ENCODE results near the gene WNT5A. TPM values are rescaled to one million over a fixed set of nuclear protein-coding genes. Genes with fewer than 3 reads are reported as not detected.

Gene WNT5A
- total RNA-seq, 1 experiment from 2014 or later = 1.1 TPM

DNA sequence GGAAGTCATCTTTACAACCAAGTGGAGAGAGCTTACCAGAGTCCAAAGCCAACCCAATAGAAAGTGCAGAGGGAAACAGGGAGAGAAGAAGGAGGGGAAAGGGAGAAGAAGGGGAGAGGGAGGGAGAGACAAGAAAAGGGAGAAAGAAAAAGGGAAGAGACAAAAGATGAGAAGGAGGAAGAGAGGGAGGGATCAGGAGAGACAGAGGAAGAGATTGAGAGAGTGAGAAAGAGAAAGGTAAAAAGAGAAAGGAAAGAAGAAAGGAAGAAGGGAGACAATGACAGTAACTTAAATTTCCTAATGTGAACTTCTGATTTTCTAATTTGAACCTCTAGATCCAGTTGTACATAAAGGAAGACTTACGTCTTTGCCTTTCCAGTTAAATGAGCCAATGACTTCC lies 20.7 kb upstream of the WNT5A start:
- no peaks in the 10 kb centered on the region for H3K36me3 Mint-ChIP-seq (ENCODE audit: insufficient read depth in 1 of 3, low read depth in 3 of 3)
- no peak overlapping the region for H3K18ac ChIP-seq (ENCODE audit: insufficient read length, low read depth, low read length)
- no peaks in the 10 kb centered on the region for H3K27me3 ChIP-seq (ENCODE audit: insufficient read depth, low read length)
- DNase-seq = no peak
- H4K20me1 ChIP-seq (ENCODE audit: control insufficient read depth, insufficient read depth, insufficient read length) = no peaks in the 10 kb centered on the region
- no peak overlapping the region for H3K4me2 ChIP-seq (ENCODE audit: insufficient read depth, insufficient read length, low read length)
- no peak overlapping the region for H2BK12ac ChIP-seq (ENCODE audit: insufficient read length, low read depth, low read length)
- H4K5ac ChIP-seq (ENCODE audit: insufficient read length, low read depth, low read length) = no peak overlapping the region
- H2BK15ac ChIP-seq (ENCODE audit: low read depth, low read length) = no peak overlapping the region
- H3K9ac ChIP-seq (ENCODE audit: extremely low read depth, insufficient read length, low read length) = no peak overlapping the region
- H3K27ac ChIP-seq (ENCODE audit: insufficient read length, low read depth, low read length) = no peak overlapping the region
- H4K91ac ChIP-seq (ENCODE audit: insufficient read length, low read depth, low read length) = no peak overlapping the region
- H3K23me2 ChIP-seq (ENCODE audit: insufficient read length, low read depth, low read length, poor library complexity, severe bottlenecking) = no peaks in the 10 kb centered on the region
- H3K4me3 Mint-ChIP-seq = no peak overlapping the region
- no peak overlapping the region for H3K56ac ChIP-seq (ENCODE audit: insufficient read length, low read depth, low read length)
- no peak overlapping the region for H2BK20ac ChIP-seq (ENCODE audit: low read depth, low read length, poor library complexity, severe bottlenecking)
- H2BK5ac ChIP-seq (ENCODE audit: insufficient read length, low read length) = no peak overlapping the region
- H3K27me3 Mint-ChIP-seq (ENCODE audit: low read depth) = peaks cover 2% of the 10 kb centered on the region; the same call in 1 of the 2 replicates
- H3K23ac ChIP-seq (ENCODE audit: insufficient read length, low read depth, low read length) = no peak overlapping the region
- no peaks in the 10 kb centered on the region for H3K9me3 ChIP-seq (ENCODE audit: control insufficient read depth, low read depth, low read length)
- no peak overlapping the region for H2BK120ac ChIP-seq (ENCODE audit: low read depth, low read length, poor library complexity, severe bottlenecking)
- H3T11ph ChIP-seq (ENCODE audit: low read length) = no peak overlapping the region
- no peak for TF ChIP-seq CTCF (conservative IDR thresholded peaks at IDR 0.05)
- no CpG with 5 or more reads among the region's 1 CpG for WGBS (ENCODE audit: extremely low coverage, insufficient read length, low lambda C conversion rate)
- peaks cover 21 to 28% of the 10 kb centered on the region in 2 experiments for H3K4me1 Mint-ChIP-seq
- peaks cover 7% of the 10 kb centered on the region for H3K4me1 ChIP-seq (ENCODE audit: insufficient read depth, low read length)
- H3K14ac ChIP-seq (ENCODE audit: insufficient read depth, low read length) = no peak overlapping the region
- H3K79me2 ChIP-seq (ENCODE audit: insufficient read depth, low read length) = no peaks in the 10 kb centered on the region
- H3K9me3 Mint-ChIP-seq = no peaks in the 10 kb centered on the region
- H2AFZ ChIP-seq (ENCODE audit: low read length) = no peak overlapping the region
- no peaks in the 10 kb centered on the region for H3K79me1 ChIP-seq (ENCODE audit: insufficient read depth, low read depth, low read length, poor library complexity, severe bottlenecking)
- no peak overlapping the region for H3K27ac Mint-ChIP-seq
- H4K8ac ChIP-seq (replicated peaks; ENCODE audit: insufficient read length, low read depth, low read length) = no peak overlapping the region
- H3K4ac ChIP-seq (ENCODE audit: low read depth, low read length) = no peak overlapping the region
- no peak overlapping the region for H2AK5ac ChIP-seq (ENCODE audit: insufficient read length, low read length)

All from H9 (cell line).